CD4-positive, alpha-beta T cell treated with Interleukin-6 at 100 ng/mL for 8 hours (primary cell): Measurements from ENCODE around the gene MED12L.
"Not testable (repeated sequence)": the region's sequence is repeated elsewhere in the genome, so short reads cannot be mapped to it uniquely, and the experiment has no call there.

Experiments used
- DNase-seq: peaks from one replicate; pipeline ENCODE4 v3.0.0-alpha.2; 2020; ENCODE audit warnings: mixed read lengths, low spot score

Gene MED12L

GRCh38 chr3:151085227-151085888, at the start of gene MED12L:
TSS of gene MED12L (plus strand) at chr3:151085664. CDS start at chr3:151086927, 1,263 bp downstream.
- DNase-seq = peak; percentile 18

- no peak for DNase-seq
Observed at GRCh38 chr3:151037746-151038477, 47.6 kb upstream of the MED12L start.

- DNase-seq = no peak
Observed at GRCh38 chr3:151044706-151045105, 40.8 kb upstream of the MED12L start.

GRCh38 chr3:151047636-151048035, 37.8 kb upstream of the MED12L start:
- no peak for DNase-seq

GRCh38 chr3:151051533-151051932, 33.9 kb upstream of the MED12L start:
- no peak for DNase-seq

- no peak for DNase-seq
Observed at GRCh38 chr3:151052346-151052745, 33.1 kb upstream of the MED12L start.

GRCh38 chr3:151052756-151053155, 32.7 kb upstream of the MED12L start:
- no peak for DNase-seq

- no peak for DNase-seq
Observed at GRCh38 chr3:151058740-151059139, 26.7 kb upstream of the MED12L start.

- DNase-seq = no peak
Observed at GRCh38 chr3:151062611-151063010, 22.9 kb upstream of the MED12L start.

GRCh38 chr3:151067158-151067557, 18.3 kb upstream of the MED12L start:
- no peak for DNase-seq

GRCh38 chr3:151072842-151073241, 12.6 kb upstream of the MED12L start:
- not testable (repeated sequence) for DNase-seq

GRCh38 chr3:151074256-151074655, 11.2 kb upstream of the MED12L start:
- no peak for DNase-seq

GRCh38 chr3:151075869-151076562, 9.4 kb upstream of the MED12L start:
- no peak for DNase-seq

GRCh38 chr3:151076626-151077025, 8.8 kb upstream of the MED12L start:
- DNase-seq = no peak

GRCh38 chr3:151081082-151081481, 4.4 kb upstream of the MED12L start:
- DNase-seq = not testable (repeated sequence)

GRCh38 chr3:151082880-151083838, 2.3 kb upstream of the MED12L start:
- no peak for DNase-seq

- no peak for DNase-seq
Observed at GRCh38 chr3:151084893-151085226, 604 bp upstream of the MED12L start.

GRCh38 chr3:151085889-151086483, 522 bp downstream of the MED12L start:
- no peak for DNase-seq

- peak; percentile 63 for DNase-seq
Observed at GRCh38 chr3:151086484-151087456, 1.3 kb downstream of the MED12L start.

GRCh38 chr3:151087648-151088047, 2.2 kb downstream of the MED12L start:
- no peak for DNase-seq
